EL (cell line): ENCODE data around the gene CDH5.

Experiments used
- DNase-seq: peaks from one replicate; pipeline ENCODE4 v3.0.0-alpha.2; 2016

The CDH5 gene

DNA sequence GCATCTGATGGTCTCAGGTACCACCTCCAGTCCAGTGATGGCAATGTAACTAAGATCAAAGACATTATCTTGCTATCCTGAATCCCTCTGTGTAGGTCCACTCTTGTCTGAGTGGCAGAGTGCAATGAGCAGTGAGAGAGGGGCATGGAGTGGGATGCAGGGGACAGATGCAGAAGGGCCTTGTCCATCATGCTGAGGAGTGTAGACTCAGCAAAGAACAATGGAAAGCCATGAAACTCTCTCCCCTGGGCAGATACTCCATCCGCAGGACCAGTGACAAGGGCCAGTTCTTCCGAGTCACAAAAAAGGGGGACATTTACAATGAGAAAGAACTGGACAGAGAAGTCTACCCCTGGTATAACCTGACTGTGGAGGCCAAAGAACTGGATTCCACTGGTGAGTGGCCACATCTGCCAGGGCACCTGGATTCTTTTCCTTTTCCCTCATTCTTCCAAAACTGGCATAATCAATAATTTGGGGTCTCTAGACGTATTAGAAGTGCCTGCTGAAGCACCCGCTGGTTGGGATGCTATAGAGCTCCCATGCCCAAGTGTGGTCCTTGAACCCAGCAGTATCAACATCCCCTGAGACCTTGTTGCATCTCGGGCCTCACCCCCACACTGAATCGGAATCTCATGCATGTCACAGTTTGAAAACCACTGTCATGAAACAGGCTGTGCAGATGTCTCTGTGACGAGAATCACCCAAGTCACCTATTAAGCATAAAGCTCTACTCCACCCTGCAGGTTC lies 29.5 kb downstream of the CDH5 start:
- no peak for DNase-seq

DNA sequence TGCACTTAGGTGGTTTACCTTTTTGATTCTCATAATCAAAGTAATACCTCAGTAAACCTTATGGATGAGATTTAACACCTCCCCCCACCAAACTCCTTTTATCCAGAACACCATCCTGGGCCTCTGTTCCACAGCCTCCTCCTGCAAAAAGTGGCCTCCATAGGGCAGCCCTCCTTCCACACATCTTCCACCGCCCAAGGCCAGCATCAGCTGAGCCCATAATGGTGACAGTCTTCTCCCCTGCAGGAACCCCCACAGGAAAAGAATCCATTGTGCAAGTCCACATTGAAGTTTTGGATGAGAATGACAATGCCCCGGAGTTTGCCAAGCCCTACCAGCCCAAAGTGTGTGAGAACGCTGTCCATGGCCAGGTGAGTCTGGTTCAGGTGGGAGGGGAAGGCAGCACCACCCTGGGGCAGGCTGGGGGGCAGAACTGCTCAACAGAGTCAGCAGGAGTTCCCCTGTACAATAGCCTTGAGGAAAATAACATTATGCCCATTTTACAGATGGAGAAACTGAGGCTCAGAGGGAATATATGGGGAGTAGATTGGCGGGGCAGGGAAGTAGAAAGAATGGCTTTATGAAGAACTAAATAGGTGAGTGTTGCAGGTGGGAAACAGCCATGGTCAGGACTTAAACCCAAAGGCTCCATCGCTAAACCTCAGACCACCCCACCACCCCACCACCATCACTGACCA lies 31.4 kb downstream of the CDH5 start:
- no peak for DNase-seq

DNA sequence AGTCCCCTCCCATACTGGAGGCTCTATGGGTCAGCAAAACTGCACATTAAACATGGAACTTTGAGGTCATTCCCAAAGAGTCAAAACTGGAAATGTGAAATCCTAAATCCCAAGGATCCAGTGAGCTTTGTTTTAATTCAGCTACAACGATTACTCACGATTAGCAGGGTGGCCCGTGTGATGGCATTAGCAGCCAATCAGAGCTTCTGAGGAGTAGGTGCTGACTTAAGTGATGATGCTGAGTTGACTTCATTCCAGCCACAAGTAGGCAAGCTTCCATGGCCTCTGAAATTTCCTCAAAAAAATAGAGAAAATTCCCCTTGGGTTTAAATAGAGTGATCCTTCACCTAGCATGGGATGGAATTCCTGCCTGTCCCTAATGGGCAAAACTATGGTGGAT lies 32.5 kb downstream of the CDH5 start:
- no peak for DNase-seq

DNA sequence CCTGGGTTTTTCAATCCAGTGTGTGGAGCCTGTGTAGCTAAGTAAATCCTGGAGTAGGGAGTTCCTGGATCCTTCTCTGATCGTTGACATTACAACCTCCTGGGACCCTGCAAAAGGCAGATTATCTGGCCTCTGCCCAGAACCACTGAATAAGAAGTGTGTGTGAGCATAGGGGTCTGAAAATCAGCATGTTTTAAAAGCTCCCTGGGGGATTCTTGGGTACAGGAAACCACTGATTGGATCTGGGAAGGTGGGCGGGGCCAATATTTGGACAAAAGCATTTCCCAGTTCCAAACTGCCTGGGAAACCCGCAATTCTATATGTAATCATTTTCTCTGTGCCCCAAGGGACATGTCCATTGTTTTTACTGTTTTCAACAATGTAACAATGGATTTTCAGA lies 33.4 kb downstream of the CDH5 start:
- no peak for DNase-seq

DNA sequence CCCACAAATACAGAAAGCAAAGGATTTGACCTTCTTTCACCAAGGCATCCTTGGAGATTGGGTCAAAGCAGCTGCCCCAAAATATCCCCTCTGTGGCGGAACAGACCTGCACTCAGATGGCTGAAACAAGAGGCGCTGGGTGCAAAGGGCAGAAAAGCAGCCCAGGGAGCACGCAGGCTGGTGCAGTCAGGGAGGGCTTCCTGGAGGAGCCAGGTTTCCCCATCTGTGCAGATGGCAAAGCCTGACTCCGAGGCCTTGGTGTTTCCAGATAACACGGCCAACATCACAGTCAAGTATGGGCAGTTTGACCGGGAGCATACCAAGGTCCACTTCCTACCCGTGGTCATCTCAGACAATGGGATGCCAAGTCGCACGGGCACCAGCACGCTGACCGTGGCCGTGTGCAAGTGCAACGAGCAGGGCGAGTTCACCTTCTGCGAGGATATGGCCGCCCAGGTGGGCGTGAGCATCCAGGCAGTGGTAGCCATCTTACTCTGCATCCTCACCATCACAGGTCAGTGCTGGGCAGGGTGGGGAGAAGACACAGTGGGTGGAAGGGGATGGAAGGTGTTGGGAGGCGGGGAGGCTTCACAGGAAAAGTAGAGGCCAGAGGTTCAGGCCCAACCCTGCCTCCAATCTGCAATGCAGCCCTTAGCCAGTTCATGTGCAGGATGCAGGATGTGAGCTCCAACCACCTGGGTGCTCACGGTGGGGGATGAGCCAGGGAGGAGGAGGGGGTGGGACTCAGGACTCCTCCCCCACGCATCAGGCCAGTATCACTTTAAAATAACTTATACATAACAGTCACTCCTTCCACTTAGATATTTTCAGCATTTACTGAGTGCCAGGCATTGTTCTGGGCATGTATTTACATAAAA lies 34.3 kb downstream of the CDH5 start:
- DNase-seq, result no peak

DNA sequence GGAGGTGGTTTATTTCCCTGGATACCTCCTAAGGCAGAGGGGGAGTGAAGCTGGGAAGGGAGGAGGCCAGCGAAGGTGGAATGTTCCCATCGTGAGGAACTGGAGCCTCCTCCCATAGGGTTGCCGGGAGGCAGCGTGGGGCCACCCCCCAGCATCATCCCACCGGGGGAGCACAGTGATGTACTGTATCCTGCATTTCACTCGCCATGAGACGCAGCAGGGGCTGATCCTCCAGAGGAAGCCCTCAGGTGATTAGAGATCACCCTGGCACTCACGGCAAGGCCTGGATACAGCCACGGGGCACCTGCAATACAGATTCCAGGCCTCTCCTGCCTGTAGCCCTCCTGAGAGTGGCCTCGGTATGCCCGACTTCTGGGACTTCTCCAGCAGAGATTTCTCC lies 35.1 kb downstream of the CDH5 start:
- DNase-seq, result no peak

DNA sequence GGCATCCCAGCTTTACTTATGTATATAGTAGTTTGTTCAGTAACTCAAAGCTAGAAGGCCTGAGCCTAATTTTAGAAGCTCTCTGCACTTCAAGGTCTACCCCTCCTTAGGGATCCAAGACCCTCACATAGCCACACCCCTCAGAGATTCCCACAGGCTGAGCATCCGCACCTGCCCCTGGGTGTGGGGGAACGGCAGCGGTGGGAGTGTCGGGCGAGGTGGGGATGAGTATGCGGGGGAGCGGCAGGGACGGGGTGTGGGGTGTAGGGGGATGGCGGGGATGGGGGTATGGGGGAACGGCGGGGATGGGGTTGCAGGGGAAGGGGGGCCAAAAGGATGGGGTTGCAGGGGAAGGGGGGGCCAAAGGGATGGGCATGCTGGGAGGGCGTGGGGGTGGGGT lies 35.7 kb downstream of the CDH5 start:
- no peak for DNase-seq

DNA sequence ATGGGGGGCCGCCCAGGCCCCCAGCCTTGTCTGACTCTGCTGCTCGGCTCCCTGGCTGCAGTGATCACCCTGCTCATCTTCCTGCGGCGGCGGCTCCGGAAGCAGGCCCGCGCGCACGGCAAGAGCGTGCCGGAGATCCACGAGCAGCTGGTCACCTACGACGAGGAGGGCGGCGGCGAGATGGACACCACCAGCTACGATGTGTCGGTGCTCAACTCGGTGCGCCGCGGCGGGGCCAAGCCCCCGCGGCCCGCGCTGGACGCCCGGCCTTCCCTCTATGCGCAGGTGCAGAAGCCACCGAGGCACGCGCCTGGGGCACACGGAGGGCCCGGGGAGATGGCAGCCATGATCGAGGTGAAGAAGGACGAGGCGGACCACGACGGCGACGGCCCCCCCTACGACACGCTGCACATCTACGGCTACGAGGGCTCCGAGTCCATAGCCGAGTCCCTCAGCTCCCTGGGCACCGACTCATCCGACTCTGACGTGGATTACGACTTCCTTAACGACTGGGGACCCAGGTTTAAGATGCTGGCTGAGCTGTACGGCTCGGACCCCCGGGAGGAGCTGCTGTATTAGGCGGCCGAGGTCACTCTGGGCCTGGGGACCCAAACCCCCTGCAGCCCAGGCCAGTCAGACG lies 36.2 kb downstream of the CDH5 start:
- DNase-seq, result no peak

DNA sequence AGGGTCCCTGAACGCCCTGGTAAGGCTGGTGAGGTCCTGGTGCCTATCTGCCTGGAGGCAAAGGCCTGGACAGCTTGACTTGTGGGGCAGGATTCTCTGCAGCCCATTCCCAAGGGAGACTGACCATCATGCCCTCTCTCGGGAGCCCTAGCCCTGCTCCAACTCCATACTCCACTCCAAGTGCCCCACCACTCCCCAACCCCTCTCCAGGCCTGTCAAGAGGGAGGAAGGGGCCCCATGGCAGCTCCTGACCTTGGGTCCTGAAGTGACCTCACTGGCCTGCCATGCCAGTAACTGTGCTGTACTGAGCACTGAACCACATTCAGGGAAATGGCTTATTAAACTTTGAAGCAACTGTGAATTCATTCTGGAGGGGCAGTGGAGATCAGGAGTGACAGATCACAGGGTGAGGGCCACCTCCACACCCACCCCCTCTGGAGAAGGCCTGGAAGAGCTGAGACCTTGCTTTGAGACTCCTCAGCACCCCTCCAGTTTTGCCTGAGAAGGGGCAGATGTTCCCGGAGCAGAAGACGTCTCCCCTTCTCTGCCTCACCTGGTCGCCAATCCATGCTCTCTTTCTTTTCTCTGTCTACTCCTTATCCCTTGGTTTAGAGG lies 37.1 kb downstream of the CDH5 start:
- DNase-seq, result no peak

DNA sequence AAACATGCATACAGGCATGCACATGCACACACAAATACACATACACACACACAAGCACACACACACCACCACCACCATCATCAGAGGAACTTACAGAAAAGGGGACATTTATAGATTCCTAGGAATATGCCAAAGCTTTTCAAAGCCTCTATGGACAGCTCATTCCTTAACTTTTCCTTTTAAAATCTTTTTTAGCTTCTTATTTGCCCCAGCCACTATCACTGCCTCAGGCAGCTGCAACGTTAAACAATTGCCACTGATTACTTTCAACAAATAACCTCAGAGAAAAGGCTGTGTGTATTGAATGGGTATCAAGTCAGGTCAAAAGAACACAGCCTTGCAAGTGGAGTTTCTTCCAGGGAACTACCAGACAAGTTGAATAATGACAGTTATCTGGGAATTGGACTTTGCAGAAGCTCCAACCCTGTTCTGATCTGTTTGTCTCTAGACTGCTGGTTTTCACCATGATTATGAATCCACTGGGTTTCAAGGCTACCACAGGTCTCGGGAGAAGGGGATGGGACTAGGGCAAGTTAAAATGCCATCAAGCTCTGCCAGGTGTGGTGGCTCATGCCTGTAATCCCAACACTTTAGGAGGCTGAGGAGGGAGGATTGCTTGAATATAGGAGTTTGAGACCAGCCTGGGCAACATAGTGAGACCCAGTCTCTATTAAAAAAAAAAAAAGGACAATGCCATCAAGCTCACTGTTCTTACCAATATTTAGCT lies 38.7 kb downstream of the CDH5 start:
- DNase-seq, result no peak

DNA sequence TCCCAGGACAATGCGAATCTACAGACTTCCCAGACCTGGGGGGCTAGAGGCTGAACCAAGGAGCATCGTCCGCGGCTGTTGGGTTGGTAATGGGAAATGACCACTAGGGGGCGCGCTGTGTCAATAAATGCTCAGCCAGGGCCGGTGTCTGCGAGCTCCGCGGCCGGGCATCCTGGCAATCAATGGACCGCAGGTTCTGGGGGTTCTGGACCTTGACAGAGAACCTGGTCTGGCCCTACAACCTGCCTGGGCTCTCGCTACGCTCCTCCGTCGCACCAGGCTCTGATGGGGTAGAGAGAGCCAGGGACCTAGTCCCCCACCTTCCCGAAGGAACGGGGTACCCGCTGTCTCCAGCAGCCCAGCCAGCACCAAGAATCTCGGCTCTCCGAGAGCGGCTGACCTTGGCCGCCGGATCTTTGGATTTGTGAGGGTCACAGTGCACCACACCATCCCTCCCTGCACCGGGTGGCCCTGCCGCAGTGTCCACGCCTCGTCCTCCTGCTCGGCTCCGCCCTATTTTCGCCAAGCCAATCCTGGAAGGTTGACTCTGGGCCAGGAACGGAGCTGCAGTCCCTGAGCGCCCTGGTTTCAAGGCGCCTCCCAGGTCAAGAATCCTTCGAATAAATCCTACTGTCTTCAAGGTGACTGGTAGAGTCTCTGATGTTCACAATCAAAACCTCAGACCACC lies 40.2 kb downstream of the CDH5 start:
- DNase-seq, result peak; percentile 79

DNA sequence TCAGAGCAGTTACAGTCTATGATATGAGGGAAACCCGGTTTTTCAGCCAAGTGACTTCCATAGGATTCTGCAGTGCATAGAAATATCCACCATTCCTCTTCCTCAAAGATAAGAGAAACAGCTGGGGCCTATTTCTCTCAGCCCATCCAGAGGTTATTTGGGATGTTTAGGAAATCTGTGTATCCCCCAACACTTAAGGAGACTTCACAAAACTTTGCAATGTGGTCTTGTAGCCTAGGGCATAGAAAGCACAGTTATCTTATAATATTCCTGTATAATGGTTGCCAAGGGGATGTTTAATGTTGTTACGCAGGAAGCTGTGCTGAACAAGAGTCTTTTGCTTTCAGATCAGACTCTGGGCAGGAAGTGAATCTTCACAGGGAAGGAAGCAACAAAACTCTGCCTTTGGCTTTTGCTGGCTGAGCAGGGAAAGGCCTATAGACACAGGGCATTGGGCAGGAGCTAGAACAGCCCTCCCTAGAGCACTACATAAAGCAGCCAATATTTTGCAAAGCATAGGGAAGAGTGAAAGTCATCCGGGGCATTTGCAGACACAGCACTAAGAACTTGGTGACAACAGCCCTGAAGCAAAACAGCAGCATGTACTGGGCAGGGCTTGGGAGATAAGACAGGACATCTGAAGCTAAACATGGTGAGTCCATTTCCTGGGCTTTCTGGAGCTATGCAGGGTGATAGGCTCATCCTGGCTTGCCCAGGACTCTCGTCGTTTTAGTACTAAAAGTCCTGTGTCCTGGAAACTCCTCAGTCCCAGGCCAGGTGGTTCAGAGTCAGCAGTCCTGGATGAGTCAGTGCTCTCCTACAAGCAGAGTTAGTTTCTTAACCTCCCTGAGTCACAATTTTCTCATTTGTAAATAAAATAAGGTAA lies 41.9 kb downstream of the CDH5 start:
- peak; percentile 63 for DNase-seq

DNA sequence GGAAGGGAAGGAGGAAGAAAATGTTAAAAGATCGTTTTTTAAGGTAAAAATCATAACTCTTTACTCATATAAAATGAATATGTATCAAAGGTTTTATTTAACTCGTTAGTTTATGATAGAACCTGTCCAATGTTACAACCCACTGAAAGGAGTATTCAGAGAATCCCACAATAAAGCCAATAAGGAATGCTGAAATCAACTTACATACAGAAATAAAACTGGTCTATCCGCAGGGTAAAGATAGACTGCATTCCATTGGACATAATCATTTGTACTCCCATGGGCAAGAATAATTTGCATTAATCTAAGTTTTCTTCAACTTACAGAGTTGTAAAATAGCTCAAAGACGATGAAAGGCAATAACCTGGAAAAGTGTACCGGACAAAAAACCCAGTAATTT lies 42.7 kb downstream of the CDH5 start:
- peak; percentile 68 for DNase-seq

DNA sequence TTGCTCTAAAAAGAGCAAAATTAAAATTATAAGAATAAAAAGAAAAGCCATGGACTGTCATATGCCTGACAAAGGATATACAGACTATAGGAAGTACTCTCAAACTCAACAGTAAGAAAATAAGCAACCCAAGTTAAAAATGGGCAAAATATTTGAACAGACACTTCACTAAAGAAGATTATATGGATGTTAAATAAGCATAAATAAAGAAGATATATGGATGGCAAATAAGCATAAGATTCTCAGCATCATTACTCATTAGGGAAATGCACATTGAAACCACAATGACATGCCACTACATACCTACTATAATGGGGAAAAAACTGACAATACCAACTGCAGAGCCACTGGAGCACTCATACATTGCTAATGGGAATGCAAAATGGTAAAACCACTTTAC lies 45.7 kb downstream of the CDH5 start:
- DNase-seq, result no peak

DNA sequence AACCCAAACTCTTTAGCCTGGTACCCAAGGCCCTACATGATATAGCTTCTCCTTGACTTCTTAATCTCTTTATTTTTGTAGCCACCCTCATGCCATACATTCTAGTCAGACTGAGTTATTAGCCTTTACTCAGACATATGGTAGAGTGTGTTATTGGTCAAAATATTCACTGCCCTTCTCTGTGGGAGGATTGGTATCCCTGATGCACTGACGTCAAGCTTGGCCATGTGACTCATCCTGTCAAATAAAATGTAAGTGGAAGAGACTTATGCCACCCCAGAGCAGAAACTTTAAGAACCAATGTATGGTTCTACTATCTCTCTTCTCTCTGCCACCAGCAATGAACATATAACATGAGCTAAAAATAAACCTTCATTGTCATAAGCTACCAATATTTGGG lies 48.4 kb downstream of the CDH5 start:
- peak; percentile 73 for DNase-seq

DNA sequence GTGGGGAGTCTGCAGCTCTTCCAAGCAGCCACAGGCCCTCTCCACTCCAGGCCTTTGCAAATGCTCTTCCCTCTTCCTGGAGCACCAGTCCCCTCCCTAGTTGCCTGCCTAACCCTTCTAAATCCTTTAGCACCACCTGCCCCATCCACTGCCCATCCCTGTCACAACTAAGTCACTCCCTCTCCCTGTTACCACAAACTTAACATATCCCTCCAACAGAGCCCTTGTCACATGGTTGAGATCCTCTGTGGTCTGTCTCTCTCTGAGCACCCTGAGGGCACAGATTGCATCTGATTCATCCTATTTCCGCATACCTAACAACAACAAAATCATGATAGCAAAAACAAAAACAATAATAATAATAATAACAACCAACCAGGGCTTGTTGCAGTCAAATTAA lies 49.6 kb downstream of the CDH5 start:
- peak; percentile 61 for DNase-seq

DNA sequence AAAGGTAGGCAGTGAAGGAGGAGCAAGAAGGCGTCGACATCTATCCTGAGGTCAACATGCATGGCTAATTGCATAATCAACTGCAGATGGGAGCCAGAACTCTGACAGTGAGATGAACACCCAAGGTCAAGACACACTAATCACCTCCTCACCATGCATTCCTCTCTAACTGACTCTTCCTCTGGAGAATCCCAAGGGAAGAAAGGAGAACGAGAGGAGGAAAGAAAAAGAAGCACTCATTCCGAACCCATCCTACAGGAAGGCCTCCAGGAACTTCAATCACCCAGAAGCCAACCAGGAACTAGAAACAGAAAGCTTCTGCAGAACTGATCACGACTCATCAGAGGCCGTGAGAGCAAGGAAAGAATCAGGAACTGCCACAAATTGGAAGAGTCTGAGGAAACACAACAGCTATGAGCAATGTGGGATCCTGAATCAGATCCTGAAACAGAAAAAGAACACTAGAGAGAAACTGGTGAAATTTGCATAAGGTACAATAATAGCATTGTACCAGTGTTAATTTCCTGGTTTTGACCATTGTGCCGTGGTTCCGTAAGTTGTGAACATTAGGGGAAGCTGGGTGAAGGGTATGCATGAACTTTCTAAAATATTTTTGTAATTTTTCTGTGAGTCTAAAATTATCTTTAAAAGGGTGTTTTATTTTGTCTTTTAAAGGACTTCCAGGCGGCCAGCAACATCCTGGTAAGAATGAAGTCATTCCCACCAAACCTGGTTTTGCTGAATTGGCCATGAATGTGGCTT lies 50.6 kb downstream of the CDH5 start:
- DNase-seq, result peak; percentile 65

DNA sequence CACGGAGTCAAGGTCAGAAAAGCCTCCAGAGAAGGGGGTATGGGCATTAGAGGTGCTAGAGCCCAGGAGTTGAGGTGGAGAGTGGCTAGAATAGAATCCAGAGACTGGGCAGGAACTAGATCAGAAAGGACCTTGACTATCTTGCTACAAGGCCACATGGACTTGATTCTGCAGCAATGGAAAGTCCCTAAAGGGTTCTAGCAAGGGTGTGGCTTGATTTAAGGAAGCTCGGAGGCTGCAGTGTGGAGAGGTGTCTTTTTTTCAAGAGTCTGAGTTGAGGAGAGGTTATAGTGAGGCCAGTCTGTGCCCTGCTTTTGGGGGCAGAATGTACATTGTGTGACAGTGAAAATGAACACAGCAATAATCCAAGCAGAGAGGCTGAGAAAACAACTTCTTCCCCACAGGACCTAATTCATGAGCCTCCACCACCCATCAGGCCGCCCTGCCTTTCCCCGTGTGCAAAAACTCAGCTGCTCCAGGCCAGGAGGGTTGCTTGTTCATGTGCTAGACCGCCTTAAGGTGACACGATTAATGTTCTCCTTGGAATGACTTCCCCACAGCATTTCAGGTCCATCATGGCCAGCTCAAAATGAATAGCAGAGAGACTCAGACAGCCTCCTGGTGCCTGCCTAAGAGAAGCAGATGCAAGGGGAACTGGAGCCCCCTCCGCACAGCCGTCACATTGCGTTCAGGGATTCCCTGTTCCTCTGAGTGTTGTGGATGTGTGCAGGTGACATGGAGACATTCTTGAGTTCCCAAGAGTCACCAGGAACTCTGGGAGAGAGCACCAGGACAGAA lies 51.9 kb downstream of the CDH5 start:
- no peak for DNase-seq

DNA sequence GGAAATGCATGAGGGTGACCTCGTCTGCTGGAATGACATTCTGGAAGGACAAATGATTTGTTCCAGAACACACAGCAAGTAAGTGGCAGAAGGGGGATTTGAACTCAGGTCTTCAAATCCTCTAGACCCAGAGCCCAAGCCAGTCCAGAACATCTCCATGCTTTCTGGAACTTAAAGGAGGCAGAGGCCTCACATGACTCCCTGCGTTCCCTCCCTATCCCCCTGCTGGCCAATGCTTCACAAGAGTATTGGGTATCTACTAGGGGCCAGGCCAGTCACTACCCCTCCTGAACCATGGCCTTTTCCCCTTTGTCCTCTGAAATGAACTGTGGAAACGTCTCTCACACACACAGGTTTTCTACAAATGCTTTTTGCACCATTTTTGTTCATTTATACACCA lies 53.0 kb downstream of the CDH5 start:
- no peak for DNase-seq
